Fibroblast of gingiva (primary cell): ENCODE measurements around the gene SGK1.

Source experiments
- DNase-seq: peaks from one replicate; pipeline ENCODE4 v3.0.0-alpha.2; 2011; ENCODE audit warnings: low read depth

The SGK1 gene

GRCh38 chr6:134317471-134318131, at the start of gene SGK1:
SGK1 (minus strand) TSS chr6:134318112; CDS start chr6:134317460, 652 bp downstream.
- DNase-seq, result peak; percentile 41

- DNase-seq, result no peak
Observed at GRCh38 chr6:134363323-134364039, 45.6 kb upstream of the SGK1 start.

DNA sequence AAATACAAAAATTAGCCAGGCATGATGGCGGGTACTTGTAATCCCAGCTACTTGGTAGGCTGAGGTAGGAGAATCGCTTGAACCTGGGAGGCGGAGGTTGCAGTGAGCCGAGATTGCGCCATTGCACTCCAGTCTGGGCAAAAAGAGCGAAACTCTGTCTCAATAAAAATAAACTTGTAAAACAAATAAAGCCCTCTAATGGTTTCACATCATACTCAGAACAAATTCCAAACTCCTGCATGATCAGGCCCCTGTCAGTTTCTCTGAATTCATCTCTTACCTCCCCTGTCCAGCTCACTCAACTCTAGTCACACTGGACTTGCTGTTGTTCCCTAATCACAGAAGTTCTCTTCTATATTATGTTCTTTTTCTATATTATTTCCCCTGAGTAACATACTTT, 43.1 kb upstream of the SGK1 start:
- no peak for DNase-seq

DNA sequence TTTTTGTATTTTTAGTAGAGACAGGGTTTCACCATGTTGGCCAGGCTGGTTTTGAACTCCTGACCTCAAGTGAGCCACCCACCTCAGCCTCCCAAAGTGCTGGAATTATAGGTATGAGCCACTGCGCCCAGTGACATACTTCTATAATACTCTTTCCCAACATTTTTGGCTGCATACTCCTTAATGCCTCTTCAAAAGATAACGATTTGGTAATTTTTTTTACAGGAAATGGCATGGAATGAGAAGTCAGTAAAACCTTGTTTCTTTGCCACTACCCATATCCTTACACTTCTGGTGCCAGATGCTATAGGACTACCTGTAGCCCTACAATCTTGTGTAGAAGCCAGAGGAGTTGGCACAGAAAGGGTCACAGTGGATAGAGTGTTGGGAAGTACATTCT, 41.4 kb upstream of the SGK1 start:
- no peak for DNase-seq

GRCh38 chr6:134358320-134358719, 40.4 kb upstream of the SGK1 start:
- DNase-seq, result no peak

DNA sequence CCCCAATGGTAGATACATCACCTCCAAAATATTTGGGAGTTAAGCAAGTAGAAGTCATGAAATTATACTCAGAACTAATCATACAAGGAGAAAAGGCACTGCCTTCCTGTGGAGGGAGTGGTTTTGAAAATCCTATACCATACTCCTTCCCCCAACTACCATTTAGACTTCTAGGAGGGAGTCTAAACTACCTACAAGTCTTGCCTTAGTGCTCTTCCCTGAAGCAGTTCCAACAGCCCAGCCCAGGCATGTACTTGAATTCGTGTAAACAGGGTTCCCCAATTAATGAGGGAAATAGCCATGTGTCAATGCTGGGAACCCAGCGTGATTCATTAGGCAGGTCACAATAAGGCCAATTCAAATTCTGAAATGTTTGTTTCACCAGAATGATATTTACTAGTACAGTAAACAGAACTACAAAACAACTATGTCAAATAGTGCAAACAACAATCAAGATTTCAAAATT, 39.1 kb upstream of the SGK1 start:
- DNase-seq, result no peak

DNA sequence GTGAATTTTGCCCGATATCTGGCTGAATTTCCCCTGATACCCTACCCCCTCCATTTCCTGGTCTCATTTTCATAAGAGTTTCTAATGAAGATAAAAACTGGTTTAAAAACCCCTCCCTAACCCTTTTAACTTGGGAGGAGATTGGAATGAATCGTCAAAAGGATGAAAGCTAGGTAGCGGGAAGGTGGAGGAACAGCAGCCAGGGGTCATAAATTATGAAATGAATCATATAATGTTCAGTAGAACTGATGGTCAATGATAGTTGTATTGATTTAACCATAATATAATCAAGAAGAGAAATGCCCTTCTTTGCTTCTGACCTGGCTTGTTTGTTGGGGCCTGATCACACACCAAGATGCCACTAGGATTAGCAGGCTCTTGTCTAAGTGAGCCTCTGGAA, 38.5 kb upstream of the SGK1 start:
- no peak for DNase-seq

DNA sequence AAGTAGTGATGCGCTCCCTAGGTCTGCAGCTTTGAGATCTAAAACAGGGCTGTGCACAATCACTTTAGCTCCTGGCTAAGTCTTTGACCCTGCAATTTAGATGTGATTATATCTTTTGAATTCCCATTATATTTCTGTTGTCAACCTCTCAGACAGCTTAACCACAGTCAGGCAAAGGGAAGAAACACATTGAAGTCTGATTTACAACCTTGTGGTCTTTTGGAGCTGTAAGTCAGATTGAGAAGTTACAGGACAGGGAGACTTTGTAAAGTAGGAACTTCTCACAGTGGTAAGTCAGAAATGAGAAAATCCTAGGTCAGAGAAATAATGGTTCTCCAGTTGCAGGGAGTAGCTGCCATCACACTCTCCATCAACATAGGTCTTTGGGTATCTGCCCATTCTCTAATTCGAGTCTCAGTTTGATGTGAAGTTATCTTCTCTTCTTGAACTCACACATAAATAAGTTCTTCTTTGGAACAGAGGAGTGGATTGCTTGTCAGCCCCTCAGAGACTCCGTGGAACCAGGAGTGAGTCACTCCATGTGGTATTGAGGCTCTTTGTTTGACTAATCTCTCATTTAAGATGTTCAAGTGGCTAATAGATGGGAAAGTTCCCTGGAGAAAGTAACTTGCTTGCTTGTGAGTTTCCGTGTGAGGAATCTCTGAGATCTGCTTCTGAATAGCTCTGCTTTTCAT, 35.0 kb upstream of the SGK1 start:
- no peak for DNase-seq

DNA sequence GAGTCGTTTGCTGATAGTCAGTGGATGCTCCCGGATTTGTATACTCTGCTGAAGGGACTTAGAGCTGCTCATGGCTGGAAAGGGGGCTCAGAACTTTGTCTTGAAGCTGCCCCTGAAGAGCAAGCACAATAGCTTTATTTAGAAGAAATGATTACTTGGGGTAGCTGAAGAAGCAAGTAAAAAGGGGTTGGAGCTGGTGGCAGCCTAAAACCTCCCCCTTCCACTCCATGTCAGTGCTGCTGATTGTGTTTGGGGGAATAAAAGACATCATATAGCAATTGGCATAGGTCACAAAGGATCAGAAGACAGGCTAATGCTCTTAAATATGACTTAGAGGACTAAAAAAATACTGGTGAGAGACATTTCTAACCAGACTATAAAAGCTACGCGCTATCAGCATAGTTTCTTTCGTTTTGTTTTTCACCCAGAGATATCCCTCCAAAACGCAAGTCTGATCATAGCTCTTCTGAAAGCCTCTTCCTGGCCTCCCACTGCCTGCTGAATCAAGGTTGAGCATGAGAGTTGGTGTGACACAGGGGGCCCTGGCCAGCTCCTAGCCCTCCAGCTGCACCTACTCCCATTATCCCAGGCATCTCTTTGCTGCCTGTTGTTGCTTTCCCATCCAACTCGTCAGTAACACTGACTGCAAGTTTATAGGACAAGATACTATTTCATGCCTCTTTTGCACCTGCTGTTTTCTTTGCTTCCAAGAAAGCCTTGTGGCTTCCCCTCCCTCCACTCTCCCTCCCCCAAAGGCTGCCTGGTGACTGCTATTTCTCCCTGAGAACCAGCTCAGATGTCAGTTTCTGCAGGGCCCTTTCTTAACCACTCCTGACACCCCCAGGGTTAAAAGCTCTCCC, 33.9 kb upstream of the SGK1 start:
- DNase-seq, result no peak

GRCh38 chr6:134347885-134348805, 30.2 kb upstream of the SGK1 start:
- peak; percentile 93 for DNase-seq

DNA sequence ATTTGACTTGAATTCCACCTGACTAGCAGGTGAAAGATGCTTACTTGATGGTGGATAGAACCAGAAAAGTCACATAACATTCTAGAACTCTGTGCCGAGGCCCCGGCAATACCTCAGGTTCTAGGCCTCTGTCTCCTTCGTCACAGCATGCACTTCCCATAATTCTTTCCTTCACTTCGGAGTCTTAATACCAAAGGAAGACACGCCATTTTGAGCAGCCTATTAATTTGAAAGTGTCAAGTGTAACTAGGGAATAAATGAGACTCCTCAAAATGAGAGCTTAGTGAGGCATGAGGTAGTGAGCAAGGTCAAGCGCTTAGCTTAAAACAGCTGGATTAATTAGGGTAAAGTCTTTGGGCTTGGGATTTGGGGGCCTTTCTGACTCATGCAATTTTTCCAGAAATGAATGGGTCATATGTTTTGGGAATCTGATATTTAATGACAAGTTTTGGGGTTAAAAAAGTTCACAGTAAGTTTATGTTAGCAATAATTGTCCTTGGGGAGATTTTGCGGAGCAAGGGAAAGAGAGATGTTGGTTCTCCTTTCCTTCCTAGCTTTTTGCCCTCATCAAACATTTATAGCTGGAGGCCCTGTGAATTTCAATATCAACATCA, 29.1 kb upstream of the SGK1 start:
- DNase-seq, result no peak

DNA sequence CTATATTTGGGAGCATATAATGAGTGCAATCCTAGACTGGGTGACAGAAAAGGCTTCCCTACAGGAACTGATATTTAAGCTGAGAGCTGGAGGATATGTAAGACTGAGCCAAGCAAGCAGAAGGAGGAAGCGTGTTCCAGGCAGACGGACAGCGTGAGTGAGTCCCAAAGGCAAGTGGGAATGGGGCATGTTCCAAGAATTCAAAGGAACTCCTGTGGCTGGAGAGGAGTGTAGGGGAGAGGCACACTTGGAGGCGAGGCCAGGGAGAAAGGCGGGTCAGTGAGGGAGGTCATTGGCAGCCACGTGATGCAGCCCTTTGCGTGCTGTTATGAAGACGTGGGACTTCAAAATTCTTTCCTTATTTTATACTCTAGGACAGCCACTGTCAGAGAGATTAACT, 27.9 kb upstream of the SGK1 start:
- DNase-seq, result no peak

GRCh38 chr6:134343066-134343465, 25.2 kb upstream of the SGK1 start:
- DNase-seq, result no peak

- DNase-seq, result no peak
Observed at GRCh38 chr6:134341999-134342567, 24.2 kb upstream of the SGK1 start.

GRCh38 chr6:134340179-134340975, 22.5 kb upstream of the SGK1 start:
- peak; percentile 53 for DNase-seq

GRCh38 chr6:134339216-134339615, 21.3 kb upstream of the SGK1 start:
- DNase-seq, result no peak

DNA sequence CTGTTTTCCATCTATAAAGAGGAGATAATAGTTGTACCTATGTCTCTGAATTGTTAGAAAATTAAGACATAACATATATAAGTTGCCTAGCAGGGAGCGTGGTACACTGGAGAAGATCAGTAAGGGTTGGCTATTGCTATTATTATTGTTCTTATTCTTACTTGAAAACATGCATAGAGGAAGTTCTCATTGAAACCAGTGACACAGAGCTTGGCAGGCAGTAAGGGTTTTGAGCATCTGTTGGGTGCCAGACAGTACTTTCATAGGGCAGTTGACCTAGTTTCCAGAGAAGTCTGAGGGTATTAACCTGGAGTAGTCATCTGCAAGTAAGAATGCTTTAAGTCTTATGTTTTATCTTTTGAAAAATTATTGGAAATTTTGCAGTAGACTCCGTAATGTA, 13.3 kb upstream of the SGK1 start:
- DNase-seq, result no peak

GRCh38 chr6:134330555-134330954, 12.6 kb upstream of the SGK1 start:
- no peak for DNase-seq

DNA sequence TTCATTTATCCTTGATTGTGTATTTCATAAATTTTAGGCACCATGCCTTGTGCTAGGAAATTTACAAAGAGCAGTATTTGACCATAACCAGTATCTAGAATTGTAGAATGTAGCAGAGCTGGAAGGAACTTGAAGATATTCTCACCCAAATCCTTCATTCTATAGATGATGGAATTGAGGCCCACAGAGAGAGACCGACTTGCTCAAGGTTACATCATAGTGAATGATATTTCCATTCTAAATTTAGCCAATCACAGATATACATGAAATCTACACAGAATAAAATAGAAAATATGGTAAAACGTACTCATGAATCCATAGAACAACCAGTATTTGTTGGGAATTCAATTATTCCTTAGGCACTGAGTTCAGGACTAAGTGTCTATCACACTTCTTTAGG, 10.9 kb upstream of the SGK1 start:
- DNase-seq, result no peak
